ENCODE measurements around the gene ENTR1. TPM values are rescaled to one million over a fixed set of nuclear protein-coding genes. Genes with fewer than 3 reads are reported as not detected.

Gene ENTR1
- total and polyA plus RNA-seq, 2 donors (not counting 1 experiment from before 2014, with no cell fraction given) = 77.7 to 86.3 TPM

GRCh38 chr9:136370037-136370436 lies 40.4 kb downstream of the ENTR1 start:
- ChIA-PET CTCF (no interaction called here), POLR2A (no interaction called here)
- Mint-ChIP-seq H3K4me3 (no peak overlapping the region), H3K27ac (no peak overlapping the region), H3K27me3 (no peaks in the 10 kb centered on the region), H3K4me1 (peaks cover 12% of the 10 kb centered on the region), H3K9me3 (ENCODE audit: insufficient read depth) (no peaks in the 10 kb centered on the region)
- Histone ChIP-seq H3K4me3 (ENCODE audit: control extremely low read depth in 1 of 5, extremely low read depth in 1 of 5, insufficient read depth in 1 of 5, low read depth in 2 of 5, low read length in 4 of 5) (no peak overlapping the region), H3K9ac (ENCODE audit: low read length) (no peak overlapping the region), H3K36me3 (replicated peaks in 1 of 2; ENCODE audit: control extremely low read depth in 1 of 2, control insufficient read depth in 1 of 2, extremely low read depth in 1 of 2, insufficient read depth in 2 of 2, low read length in 1 of 2) (no peaks in the 10 kb centered on the region), H3K9me3 (ENCODE audit: control extremely low read depth in 1 of 3, control insufficient read depth in 2 of 3, insufficient read depth in 1 of 3, low read length in 2 of 3) (no peaks in the 10 kb centered on the region), H3K4me2 (replicated peaks; ENCODE audit: low read depth, low read length, poor library complexity, severe bottlenecking) (no peak overlapping the region), H3K79me2 (ENCODE audit: control insufficient read depth, insufficient read depth, low read length) (no peaks in the 10 kb centered on the region), H3K4me1 (ENCODE audit: control insufficient read depth in 2 of 2, insufficient read depth in 2 of 2, low read length in 2 of 2) (peaks cover 14 to 17% of the 10 kb centered on the region in 2 donors), H3K27me3 (replicated peaks in 1 of 4; ENCODE audit: control extremely low read depth in 1 of 4, control insufficient read depth in 3 of 4, insufficient read depth in 4 of 4, low read length in 3 of 4) (peaks cover 0 to 6% (median 0%) of the 10 kb centered on the region in 4 experiments), H4K20me1 (ENCODE audit: control insufficient read depth, insufficient read depth, low read length, poor library complexity, severe bottlenecking) (no peaks in the 10 kb centered on the region), H3K27ac (ENCODE audit: low read length in 2 of 2) (no peak overlapping the region), H2AFZ (ENCODE audit: insufficient read depth, low read depth, low read length, poor library complexity, severe bottlenecking) (no peak overlapping the region)
- ATAC-seq (ENCODE audit: low read depth) = no peak
- intact Hi-C loops (cut with micrococcal nuclease) = no loop called here
- DNase-seq = no peak
- TF ChIP-seq EZH2 (IDR thresholded peaks at IDR 0.05; ENCODE audit: borderline replicate concordance, insufficient read depth, low read depth, low read length, poor library complexity, severe bottlenecking) = no peak
- TF ChIP-seq CTCF (IDR thresholded peaks at IDR 0.05) = no peak
- WGBS (ENCODE audit: insufficient coverage) = 97% methylated on average over 17 of the region's 19 CpGs

- no peak overlapping the region for H2AFZ ChIP-seq (ENCODE audit: insufficient read depth, low read depth, low read length, poor library complexity, severe bottlenecking)
- 82% methylated on average over 15 of the region's 18 CpGs for WGBS (ENCODE audit: insufficient coverage)
- ATAC-seq (ENCODE audit: low read depth) = no peak
- H3K9ac ChIP-seq (ENCODE audit: low read length) = no peak overlapping the region
- Mint-ChIP-seq H3K9me3 (ENCODE audit: insufficient read depth) (no peaks in the 10 kb centered on the region), H3K4me3 (no peak overlapping the region), H3K27ac (no peak overlapping the region), H3K27me3 (no peaks in the 10 kb centered on the region), H3K4me1 (peaks cover 12% of the 10 kb centered on the region)
- peaks cover 0 to 6% (median 0%) of the 10 kb centered on the region in 4 experiments for H3K27me3 ChIP-seq (replicated peaks in 1 of 4; ENCODE audit: control extremely low read depth in 1 of 4, control insufficient read depth in 3 of 4, insufficient read depth in 4 of 4, low read length in 3 of 4)
- ChIA-PET POLR2A (no interaction called here), CTCF (no interaction called here)
- H3K36me3 ChIP-seq (replicated peaks in 1 of 2; ENCODE audit: control extremely low read depth in 1 of 2, control insufficient read depth in 1 of 2, extremely low read depth in 1 of 2, insufficient read depth in 2 of 2, low read length in 1 of 2) = no peaks in the 10 kb centered on the region
- peaks cover 0 to 10% (median 0%) of the 10 kb centered on the region in 3 donors for H3K9me3 ChIP-seq (ENCODE audit: control extremely low read depth in 1 of 3, control insufficient read depth in 2 of 3, insufficient read depth in 1 of 3, low read length in 2 of 3)
- H3K4me3 ChIP-seq (ENCODE audit: control extremely low read depth in 1 of 5, extremely low read depth in 1 of 5, insufficient read depth in 1 of 5, low read depth in 2 of 5, low read length in 4 of 5) = no peak overlapping the region
- TF ChIP-seq CTCF (IDR thresholded peaks at IDR 0.05) = no peak
- no peak for TF ChIP-seq EZH2 (IDR thresholded peaks at IDR 0.05; ENCODE audit: borderline replicate concordance, insufficient read depth, low read depth, low read length, poor library complexity, severe bottlenecking)
- H3K4me1 ChIP-seq (ENCODE audit: control insufficient read depth in 2 of 2, insufficient read depth in 2 of 2, low read length in 2 of 2) = peaks cover 15 to 20% of the 10 kb centered on the region in 2 donors
- DNase-seq = no peak
- intact Hi-C loops (cut with micrococcal nuclease) = no loop called here
- no peaks in the 10 kb centered on the region for H4K20me1 ChIP-seq (ENCODE audit: control insufficient read depth, insufficient read depth, low read length, poor library complexity, severe bottlenecking)
- no peak overlapping the region for H3K4me2 ChIP-seq (replicated peaks; ENCODE audit: low read depth, low read length, poor library complexity, severe bottlenecking)
- H3K27ac ChIP-seq (ENCODE audit: low read length in 2 of 2) = no peak overlapping the region
- H3K79me2 ChIP-seq (ENCODE audit: control insufficient read depth, insufficient read depth, low read length) = no peaks in the 10 kb centered on the region
Observed at GRCh38 chr9:136368190-136368589, 42.2 kb downstream of the ENTR1 start.

Measured in B cell (primary cell).